Glomerular endothelial cell (primary cell): ENCODE results near the gene MBNL2. TPM values are rescaled to one million over a fixed set of nuclear protein-coding genes. Genes with fewer than 3 reads are reported as not detected.
A peak's percentile ranks its signal among the peaks of the same experiment; 100 is the strongest.

Experiments
- DNase-seq: peaks from one replicate; pipeline ENCODE4 v3.0.0-alpha.2; 2011; ENCODE audit warnings: low read depth, low spot score; ENCODE audit errors: extremely low read depth
- total RNA-seq: library from RNA; depleted of rRNA; stranded (reverse); fragments of >200 nt; gene quantifications from 2 replicates; pipeline ENCODE4 v1.2.3, GENCODE V29; 2015

Gene MBNL2
- total RNA-seq, 1 donor from 2014 or later = 110 TPM

GRCh38 chr13:97289514-97290298 lies 67.6 kb downstream of the MBNL2 start:
- no peak for DNase-seq

GRCh38 chr13:97295283-97296182 lies 73.4 kb downstream of the MBNL2 start:
- DNase-seq = peak; percentile 62

- no peak for DNase-seq
These were observed 74.6 kb downstream of the MBNL2 start for GRCh38 chr13:97296740-97297139.

GRCh38 chr13:97298816-97299215 lies 76.7 kb downstream of the MBNL2 start:
- DNase-seq = no peak

GRCh38 chr13:97300871-97301270 lies 78.7 kb downstream of the MBNL2 start:
- no peak for DNase-seq

- DNase-seq = no peak
These were observed 79.4 kb downstream of the MBNL2 start for GRCh38 chr13:97301382-97302095.

- no peak for DNase-seq
These were observed 80.5 kb downstream of the MBNL2 start for GRCh38 chr13:97302611-97303010.

GRCh38 chr13:97306106-97306505 lies 84.0 kb downstream of the MBNL2 start:
- DNase-seq = no peak

- no peak for DNase-seq
These were observed 84.5 kb downstream of the MBNL2 start for GRCh38 chr13:97306645-97307044.

- DNase-seq = no peak
These were observed 85.2 kb downstream of the MBNL2 start for GRCh38 chr13:97307118-97307881.

GRCh38 chr13:97307882-97308624 lies 85.9 kb downstream of the MBNL2 start:
- DNase-seq = no peak

GRCh38 chr13:97308735-97309429 lies 86.7 kb downstream of the MBNL2 start:
- no peak for DNase-seq

GRCh38 chr13:97310809-97311436 lies 88.8 kb downstream of the MBNL2 start:
- no peak for DNase-seq

- DNase-seq = no peak
These were observed 89.8 kb downstream of the MBNL2 start for GRCh38 chr13:97311956-97312355.

GRCh38 chr13:97313551-97314260 lies 91.6 kb downstream of the MBNL2 start:
- no peak for DNase-seq

GRCh38 chr13:97316390-97316789 lies 94.3 kb downstream of the MBNL2 start:
- no peak for DNase-seq

- DNase-seq = no peak
These were observed 95.8 kb downstream of the MBNL2 start for GRCh38 chr13:97317933-97318332.

GRCh38 chr13:97318532-97318931 lies 96.4 kb downstream of the MBNL2 start:
- DNase-seq = no peak
